Left forelimb (tissue), 1 donor: ENCODE data around the gene ADAMTSL1.

Experiments used
- DNase-seq: peaks from one replicate; pipeline ENCODE4 v3.0.0-alpha.2; 2018; ENCODE audit warnings: low spot score

ADAMTSL1 gene

DNA sequence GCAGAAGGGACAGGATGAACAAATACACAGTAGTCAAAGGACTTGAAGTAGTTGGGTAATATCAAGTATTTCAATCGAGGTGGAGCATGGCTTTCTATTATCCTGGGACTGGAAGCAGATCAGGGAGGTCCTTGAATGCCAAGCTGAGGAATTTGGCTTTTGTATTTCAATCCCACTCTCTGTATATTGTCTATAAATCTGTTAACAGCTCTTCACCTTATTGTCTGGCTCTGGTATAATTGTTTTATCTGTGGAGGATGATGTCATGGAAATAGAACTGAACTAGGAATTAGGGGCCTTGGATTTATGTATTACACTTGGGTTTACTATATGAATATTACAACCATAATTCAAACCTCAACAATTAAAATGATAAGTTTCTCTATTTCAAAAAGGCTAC lies 6.3 kb upstream of the ADAMTSL1 start:
- DNase-seq, result no peak

GRCh38 chr9:18472435-18472834 lies 1.5 kb upstream of the ADAMTSL1 start:
- DNase-seq, result no peak

- DNase-seq, result no peak
These were observed 1.1 kb upstream of the ADAMTSL1 start for GRCh38 chr9:18472841-18473251.

GRCh38 chr9:18474783-18475182 lies 830 bp downstream of the ADAMTSL1 start:
- no peak for DNase-seq

DNA sequence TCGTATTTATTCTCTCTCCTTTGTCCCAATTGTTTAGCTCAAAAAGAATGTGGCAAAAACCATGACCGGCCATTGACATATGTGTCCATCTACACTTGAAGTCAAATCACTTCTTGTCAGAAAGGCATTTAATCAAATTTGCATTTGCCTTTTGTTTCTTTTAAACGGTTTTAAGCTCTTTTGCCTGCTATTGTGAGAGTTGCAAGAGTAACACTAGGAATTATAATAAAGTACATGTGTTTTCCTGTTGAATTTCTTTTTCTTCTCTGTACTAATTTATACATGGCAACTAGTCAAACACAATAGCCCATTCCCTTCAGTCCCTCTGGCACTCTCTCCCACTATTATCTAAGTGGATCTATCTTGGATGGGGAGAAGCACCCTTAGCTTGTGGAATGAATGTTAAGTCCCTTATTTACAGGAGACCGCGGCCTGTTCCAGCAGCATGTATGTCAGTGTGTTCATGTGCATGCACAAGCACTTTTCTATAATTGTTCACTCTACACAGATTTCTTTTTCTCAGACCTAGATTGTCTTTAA lies 3.2 kb downstream of the ADAMTSL1 start:
- DNase-seq, result no peak

DNA sequence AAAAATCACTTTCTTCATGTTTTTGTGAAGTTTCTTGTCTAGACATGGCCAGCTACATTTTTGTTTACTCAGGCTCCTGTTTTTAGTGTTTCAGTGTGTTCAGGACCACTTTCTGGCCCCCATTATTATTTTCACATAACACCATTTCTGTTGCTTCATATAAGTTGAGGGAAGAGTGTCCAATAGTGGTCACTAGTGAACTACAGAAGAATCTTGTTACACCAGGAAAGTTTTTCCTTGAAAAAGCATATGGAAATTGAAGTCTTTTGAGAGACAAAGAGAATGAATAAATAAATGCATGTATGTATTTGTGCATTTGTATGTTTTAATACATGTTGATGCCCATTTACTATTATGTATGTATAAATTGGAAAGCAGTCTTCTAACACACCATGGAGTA lies 3.8 kb downstream of the ADAMTSL1 start:
- no peak for DNase-seq

DNA sequence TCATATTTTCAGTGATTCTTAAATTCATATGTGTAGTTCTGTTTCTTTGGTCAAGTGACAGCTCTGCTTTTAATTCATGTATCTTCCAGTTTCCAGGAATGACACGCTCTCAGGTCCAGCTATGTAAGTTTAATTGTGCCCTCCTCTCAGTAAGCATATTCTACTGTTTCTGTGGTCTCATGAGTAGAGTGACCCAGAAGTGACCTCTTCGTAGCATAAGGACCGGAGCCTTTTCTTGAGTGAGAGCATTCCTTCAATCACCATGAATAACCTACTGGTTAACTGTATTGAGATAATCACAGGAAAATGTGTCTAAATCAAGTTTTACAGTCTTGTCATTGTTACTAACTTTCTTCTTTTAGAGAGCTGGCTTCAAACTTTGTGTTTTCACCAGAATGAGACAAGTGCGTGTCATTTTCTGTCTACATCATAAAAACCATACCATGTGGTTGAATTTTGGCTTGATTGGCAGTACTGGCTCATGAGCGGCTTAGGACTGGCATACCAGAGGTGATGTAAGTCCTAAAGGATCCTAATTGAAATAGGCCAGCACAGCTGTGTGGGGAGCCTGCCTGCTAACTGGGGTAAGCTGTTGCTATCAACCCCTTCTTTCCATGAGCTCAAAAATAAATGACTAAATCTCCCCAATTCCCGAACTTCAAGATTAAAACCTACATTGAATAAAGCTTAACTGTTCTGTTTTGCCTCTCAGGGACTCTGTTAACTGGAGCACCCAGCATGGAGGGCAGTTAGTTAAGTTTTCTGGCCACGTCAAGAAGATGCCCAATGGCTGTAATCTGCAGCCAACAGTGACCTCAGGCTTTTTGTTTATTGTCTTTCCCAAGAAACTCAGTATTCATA lies 4.8 kb downstream of the ADAMTSL1 start:
- DNase-seq, result no peak

GRCh38 chr9:18479405-18479804 lies 5.5 kb downstream of the ADAMTSL1 start:
- DNase-seq, result no peak

- no peak for DNase-seq
These were observed 6.7 kb downstream of the ADAMTSL1 start for GRCh38 chr9:18480662-18481093.

- no peak for DNase-seq
These were observed 8.4 kb downstream of the ADAMTSL1 start for GRCh38 chr9:18482371-18482770.

GRCh38 chr9:18485714-18486113 lies 11.8 kb downstream of the ADAMTSL1 start:
- no peak for DNase-seq

DNA sequence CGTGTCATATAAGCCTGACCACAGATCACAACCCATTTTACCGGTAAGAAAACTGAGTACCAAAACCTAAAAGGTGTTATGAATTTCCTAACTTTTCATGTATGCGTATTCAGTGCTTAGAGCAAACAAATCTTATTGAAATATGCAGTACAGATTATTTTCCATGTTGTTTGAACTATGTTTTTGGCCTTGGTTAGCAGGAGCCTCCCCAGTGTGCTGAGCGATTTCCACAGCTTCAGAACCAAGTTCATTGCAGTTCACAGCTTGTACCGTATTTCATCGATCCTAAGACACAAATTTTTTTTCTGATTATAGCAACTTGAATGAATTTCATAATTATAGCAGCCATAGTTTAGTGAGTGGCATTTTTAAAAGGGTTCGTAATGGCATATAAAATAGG lies 13.7 kb downstream of the ADAMTSL1 start:
- no peak for DNase-seq

GRCh38 chr9:18488886-18489285 lies 14.9 kb downstream of the ADAMTSL1 start:
- no peak for DNase-seq

- DNase-seq, result no peak
These were observed 15.9 kb downstream of the ADAMTSL1 start for GRCh38 chr9:18489861-18490260.

DNA sequence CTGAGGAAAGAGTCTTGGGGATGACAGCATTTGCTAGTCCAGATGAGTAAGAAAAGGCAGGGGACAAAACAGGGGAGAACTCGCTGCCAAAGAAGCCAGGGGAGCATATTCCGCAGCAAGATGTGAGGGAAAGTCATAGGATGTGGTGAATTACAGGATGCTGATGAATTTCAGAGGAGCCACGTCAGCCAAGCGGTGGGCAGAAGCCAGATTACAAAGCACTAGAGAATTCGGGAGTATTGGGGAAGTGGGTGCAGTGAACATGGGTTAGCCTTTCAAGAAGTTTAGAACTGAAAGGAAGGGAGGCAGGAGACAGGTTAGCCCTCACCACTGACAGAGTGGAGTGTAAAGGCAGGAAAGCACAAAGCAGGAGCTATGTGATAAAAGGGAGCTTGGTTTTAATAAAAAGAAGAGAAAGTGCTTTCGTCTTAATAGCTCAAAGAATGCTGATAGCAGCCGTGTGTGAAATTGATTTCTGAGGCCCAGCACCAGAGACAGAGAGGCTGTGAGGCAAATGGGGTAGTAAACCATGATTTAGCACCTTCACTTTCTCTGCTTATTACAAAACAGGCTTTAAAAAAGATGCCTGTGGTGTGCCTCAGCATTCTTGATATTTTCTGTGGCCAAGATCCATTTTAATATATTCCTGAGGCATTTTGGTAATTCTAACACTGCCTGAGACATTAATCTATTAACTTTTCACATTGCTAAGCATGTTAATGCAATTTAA lies 16.9 kb downstream of the ADAMTSL1 start:
- no peak for DNase-seq

DNA sequence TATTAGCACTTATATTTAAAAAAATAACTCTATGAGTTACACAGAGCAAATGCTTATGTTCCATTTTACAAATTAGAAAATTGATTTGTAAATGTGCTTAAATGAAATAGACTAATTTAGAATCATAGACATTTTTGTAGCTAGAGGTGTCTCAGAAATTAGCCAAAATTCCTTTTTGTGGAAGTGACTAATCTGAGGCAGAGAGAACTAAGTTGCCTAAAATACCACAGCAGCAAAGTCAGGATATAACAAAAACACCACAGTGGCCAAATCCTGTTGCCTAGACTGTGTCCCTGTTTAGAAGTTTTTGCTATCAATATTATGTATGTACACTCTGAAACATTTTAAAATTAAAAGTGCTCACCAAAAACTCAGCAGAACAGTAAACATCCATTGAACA lies 18.7 kb downstream of the ADAMTSL1 start:
- DNase-seq, result no peak

GRCh38 chr9:18493451-18493993 lies 19.6 kb downstream of the ADAMTSL1 start:
- no peak for DNase-seq

GRCh38 chr9:18495065-18495464 lies 21.1 kb downstream of the ADAMTSL1 start:
- no peak for DNase-seq

GRCh38 chr9:18496256-18497000 lies 22.5 kb downstream of the ADAMTSL1 start:
- no peak for DNase-seq

DNA sequence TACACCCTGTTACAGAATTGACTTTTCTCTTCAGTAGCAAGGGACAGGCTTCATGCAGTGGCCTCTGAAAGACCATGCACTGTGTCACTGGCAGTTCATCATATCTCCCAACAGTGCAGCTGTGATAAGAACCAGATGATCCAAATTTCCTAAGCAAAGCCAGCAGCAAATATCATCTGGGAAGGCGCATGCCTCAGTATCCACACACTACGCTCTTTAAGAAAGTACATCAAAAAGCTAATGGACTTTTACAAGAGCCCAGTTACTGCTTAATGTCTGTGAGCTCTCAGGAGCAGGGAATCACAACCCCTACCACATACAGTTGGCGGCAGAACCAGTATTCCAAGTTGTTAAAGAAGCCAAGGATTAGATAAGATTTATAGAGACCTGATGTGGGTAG lies 25.1 kb downstream of the ADAMTSL1 start:
- DNase-seq, result no peak

- DNase-seq, result no peak
These were observed 26.0 kb downstream of the ADAMTSL1 start for GRCh38 chr9:18499980-18500379.

- no peak for DNase-seq
These were observed 26.5 kb downstream of the ADAMTSL1 start for GRCh38 chr9:18500451-18500850.
